ENCODE results near the gene ZMYM5.
A peak's percentile ranks its signal among the peaks of the same experiment; 100 is the strongest.
"Not testable (repeated sequence)": the region's sequence is repeated elsewhere in the genome, so short reads cannot be mapped to it uniquely, and the experiment has no call there.

The ZMYM5 gene

GRCh38 chr13:19862481-19863313 is 752 bp downstream of the ZMYM5 start:
- H3K27me3 ChIP-seq (ENCODE audit: insufficient read depth, low read length), result no peaks in the 10 kb centered on the region
- H3K36me3 ChIP-seq (ENCODE audit: insufficient read depth, low read depth, low read length), result peaks cover 10% of the 10 kb centered on the region; the same call in 1 of the 2 replicates
- peak overlapping the region; percentile 85 for H3K9ac ChIP-seq (ENCODE audit: low read depth, low read length)
- no peaks in the 10 kb centered on the region for H3K9me3 ChIP-seq (ENCODE audit: insufficient read depth, low read depth, low read length)
- H3K4me1 ChIP-seq (ENCODE audit: insufficient read depth, low read length), result peaks cover 12% of the 10 kb centered on the region; the same call in 1 of the 2 replicates
- H3K4me3 ChIP-seq (ENCODE audit: low read length), result peak overlapping the region; percentile 92
- peak overlapping the region; percentile 27 for H3K27ac ChIP-seq (ENCODE audit: low read length)

DNA sequence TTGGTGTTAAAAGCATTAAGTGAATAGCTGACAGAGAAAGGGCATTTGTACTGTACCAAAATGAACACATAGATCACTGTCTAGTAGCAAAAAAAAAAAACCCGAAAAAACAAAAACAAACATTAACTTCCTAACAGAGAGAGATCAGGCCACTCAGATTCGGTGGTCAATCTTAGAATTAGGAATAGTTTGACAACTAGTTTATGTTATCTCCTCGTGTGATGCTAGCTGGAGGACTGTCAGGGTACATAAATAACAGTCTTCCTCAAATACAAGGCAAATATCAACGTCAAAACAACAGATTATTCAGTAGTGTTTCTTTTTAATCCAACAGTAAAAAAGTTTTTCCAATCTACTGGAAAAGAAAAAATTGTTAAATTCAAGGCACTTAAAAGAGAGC is 1.7 kb downstream of the ZMYM5 start:
- no peaks in the 10 kb centered on the region for H3K9me3 ChIP-seq (ENCODE audit: insufficient read depth, low read depth, low read length)
- H3K4me3 ChIP-seq (ENCODE audit: low read length), result peak overlapping the region; percentile 92
- H3K27me3 ChIP-seq (ENCODE audit: insufficient read depth, low read length), result no peaks in the 10 kb centered on the region
- H3K4me1 ChIP-seq (ENCODE audit: insufficient read depth, low read length), result peaks cover 12% of the 10 kb centered on the region; the same call in 1 of the 2 replicates
- peak overlapping the region; percentile 85; the same call in 1 of the 2 replicates for H3K9ac ChIP-seq (ENCODE audit: low read depth, low read length)
- no peak overlapping the region for H3K27ac ChIP-seq (ENCODE audit: low read length)
- H3K36me3 ChIP-seq (ENCODE audit: insufficient read depth, low read depth, low read length), result peaks cover 17% of the 10 kb centered on the region; the same call in 1 of the 2 replicates

DNA sequence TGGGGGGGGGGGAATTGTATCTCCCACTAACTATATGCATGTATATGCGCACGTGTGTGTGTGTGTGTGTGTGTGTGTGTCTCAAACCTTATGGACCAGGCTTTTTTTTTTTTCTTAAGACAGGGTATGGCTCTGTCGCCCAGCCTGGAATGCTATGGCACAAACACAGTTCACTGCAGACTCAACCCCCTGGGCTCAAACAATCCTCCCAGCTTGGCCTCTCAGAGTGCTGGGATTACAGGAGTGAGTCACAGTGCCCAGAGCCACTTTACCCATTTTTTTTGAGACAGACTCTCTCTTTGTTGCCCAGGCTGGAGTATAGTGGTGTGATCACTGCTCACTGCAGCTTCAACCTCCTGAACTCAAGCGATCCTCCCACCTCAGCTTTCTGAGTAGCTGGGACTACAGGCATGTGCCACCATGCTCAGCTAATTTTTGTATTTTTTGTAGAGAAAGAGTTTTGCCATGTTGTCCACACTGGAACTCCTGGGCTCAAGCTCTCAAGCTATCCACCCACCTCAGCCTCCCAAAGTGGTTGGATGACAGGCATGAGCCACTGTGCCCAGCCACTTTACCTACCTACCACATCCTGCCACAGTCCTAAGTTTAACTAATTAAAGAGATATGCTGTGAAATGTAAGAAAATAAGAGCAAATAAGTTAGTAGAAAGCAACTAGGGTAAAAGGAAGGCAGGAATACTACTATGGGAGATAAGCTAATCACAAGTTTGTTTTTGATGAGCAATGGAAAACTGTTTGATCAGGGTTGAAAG is 2.4 kb downstream of the ZMYM5 start:
- Histone ChIP-seq H3K36me3 (ENCODE audit: insufficient read depth, low read depth, low read length) (peaks cover 17% of the 10 kb centered on the region; the same call in 1 of the 2 replicates), H3K27me3 (ENCODE audit: insufficient read depth, low read length) (no peaks in the 10 kb centered on the region), H3K9me3 (ENCODE audit: insufficient read depth, low read depth, low read length) (no peaks in the 10 kb centered on the region), H3K4me3 (ENCODE audit: low read length) (peak overlapping the region; percentile 92), H3K9ac (ENCODE audit: low read depth, low read length) (peak overlapping the region; percentile 85; the same call in 1 of the 2 replicates), H3K27ac (ENCODE audit: low read length) (no peak overlapping the region), H3K4me1 (ENCODE audit: insufficient read depth, low read length) (peaks cover 12% of the 10 kb centered on the region; the same call in 1 of the 2 replicates)

- not testable (repeated sequence) for H3K4me3 ChIP-seq (ENCODE audit: low read length); H3K9me3 ChIP-seq (ENCODE audit: insufficient read depth, low read depth, low read length); H3K27me3 ChIP-seq (ENCODE audit: insufficient read depth, low read length); H3K9ac ChIP-seq (ENCODE audit: low read depth, low read length); H3K27ac ChIP-seq (ENCODE audit: low read length)
- Histone ChIP-seq H3K36me3 (ENCODE audit: insufficient read depth, low read depth, low read length) (peaks cover 17% of the 10 kb centered on the region; the same call in 1 of the 2 replicates), H3K4me1 (ENCODE audit: insufficient read depth, low read length) (peaks cover 12% of the 10 kb centered on the region; the same call in 1 of the 2 replicates)
Observed at GRCh38 chr13:19857637-19858036, 5.8 kb downstream of the ZMYM5 start.

DNA sequence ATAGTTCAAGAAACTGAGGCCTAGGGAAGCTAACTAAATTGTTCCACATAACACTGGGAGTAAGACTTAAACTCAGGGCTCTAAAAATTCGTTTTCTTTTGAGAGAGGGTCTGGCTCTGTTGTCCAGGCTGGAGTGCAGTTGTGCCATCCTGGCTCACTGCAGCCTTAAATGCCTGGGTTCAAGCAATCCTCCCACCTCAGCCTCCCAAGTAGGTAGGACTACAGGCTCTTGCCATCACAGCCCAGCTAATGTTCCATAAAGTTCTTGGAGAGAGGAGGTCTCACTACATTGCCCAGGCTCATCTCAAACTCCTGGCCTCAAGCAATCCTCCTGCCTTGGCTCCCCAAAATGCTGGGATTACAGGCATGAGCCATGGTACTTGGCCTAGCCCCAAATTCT is 10.7 kb downstream of the ZMYM5 start:
- H3K36me3 ChIP-seq (ENCODE audit: insufficient read depth, low read depth, low read length), result peaks cover 34% of the 10 kb centered on the region
- H3K4me3 ChIP-seq (ENCODE audit: low read length), result no peak overlapping the region
- H3K9me3 ChIP-seq (ENCODE audit: insufficient read depth, low read depth, low read length), result no peaks in the 10 kb centered on the region
- no peaks in the 10 kb centered on the region for H3K4me1 ChIP-seq (ENCODE audit: insufficient read depth, low read length)
- no peak overlapping the region for H3K9ac ChIP-seq (ENCODE audit: low read depth, low read length)
- no peak overlapping the region for H3K27ac ChIP-seq (ENCODE audit: low read length)
- no peaks in the 10 kb centered on the region for H3K27me3 ChIP-seq (ENCODE audit: insufficient read depth, low read length)

- H3K27ac ChIP-seq (ENCODE audit: low read length), result no peak overlapping the region
- H3K9me3 ChIP-seq (ENCODE audit: insufficient read depth, low read depth, low read length), result no peaks in the 10 kb centered on the region
- H3K27me3 ChIP-seq (ENCODE audit: insufficient read depth, low read length), result no peaks in the 10 kb centered on the region
- H3K36me3 ChIP-seq (ENCODE audit: insufficient read depth, low read depth, low read length), result peaks cover 41% of the 10 kb centered on the region
- H3K4me1 ChIP-seq (ENCODE audit: insufficient read depth, low read length), result peaks cover 9% of the 10 kb centered on the region
- no peak overlapping the region for H3K9ac ChIP-seq (ENCODE audit: low read depth, low read length)
- H3K4me3 ChIP-seq (ENCODE audit: low read length), result no peak overlapping the region
Observed at GRCh38 chr13:19845758-19846157, 17.7 kb downstream of the ZMYM5 start.

- Histone ChIP-seq H3K27me3 (ENCODE audit: insufficient read depth, low read length) (no peaks in the 10 kb centered on the region), H3K36me3 (ENCODE audit: insufficient read depth, low read depth, low read length) (peaks cover 50% of the 10 kb centered on the region), H3K27ac (ENCODE audit: low read length) (no peak overlapping the region), H3K4me1 (ENCODE audit: insufficient read depth, low read length) (no peaks in the 10 kb centered on the region), H3K9me3 (ENCODE audit: insufficient read depth, low read depth, low read length) (no peaks in the 10 kb centered on the region), H3K9ac (ENCODE audit: low read depth, low read length) (no peak overlapping the region), H3K4me3 (ENCODE audit: low read length) (no peak overlapping the region)
Observed at GRCh38 chr13:19838865-19839275, 24.6 kb downstream of the ZMYM5 start.

GRCh38 chr13:19836472-19836871 is 27.0 kb downstream of the ZMYM5 start:
- Histone ChIP-seq H3K4me1 (ENCODE audit: insufficient read depth, low read length) (no peaks in the 10 kb centered on the region), H3K4me3 (ENCODE audit: low read length) (no peak overlapping the region), H3K9me3 (ENCODE audit: insufficient read depth, low read depth, low read length) (no peaks in the 10 kb centered on the region), H3K36me3 (ENCODE audit: insufficient read depth, low read depth, low read length) (peaks cover 65% of the 10 kb centered on the region), H3K27me3 (ENCODE audit: insufficient read depth, low read length) (no peaks in the 10 kb centered on the region), H3K27ac (ENCODE audit: low read length) (no peak overlapping the region), H3K9ac (ENCODE audit: low read depth, low read length) (no peak overlapping the region)

GRCh38 chr13:19834704-19835103 is 28.7 kb downstream of the ZMYM5 start:
- no peaks in the 10 kb centered on the region for H3K4me1 ChIP-seq (ENCODE audit: insufficient read depth, low read length)
- H3K9me3 ChIP-seq (ENCODE audit: insufficient read depth, low read depth, low read length), result no peaks in the 10 kb centered on the region
- no peak overlapping the region for H3K9ac ChIP-seq (ENCODE audit: low read depth, low read length)
- H3K36me3 ChIP-seq (ENCODE audit: insufficient read depth, low read depth, low read length), result peaks cover 68% of the 10 kb centered on the region
- H3K27me3 ChIP-seq (ENCODE audit: insufficient read depth, low read length), result no peaks in the 10 kb centered on the region
- no peak overlapping the region for H3K27ac ChIP-seq (ENCODE audit: low read length)
- H3K4me3 ChIP-seq (ENCODE audit: low read length), result no peak overlapping the region

GRCh38 chr13:19822673-19823072 is 40.8 kb downstream of the ZMYM5 start:
- peaks cover 17% of the 10 kb centered on the region for H3K36me3 ChIP-seq (ENCODE audit: insufficient read depth, low read depth, low read length)

GRCh38 chr13:19818223-19818842 is 45.1 kb downstream of the ZMYM5 start:
- Histone ChIP-seq H3K27me3 (ENCODE audit: insufficient read depth, low read length) (no peaks in the 10 kb centered on the region), H3K27ac (ENCODE audit: low read length) (no peak overlapping the region), H3K36me3 (ENCODE audit: insufficient read depth, low read depth, low read length) (0 out of 2 replicates have a peak, but pooled peaks cover 9% of the 10 kb centered on the region), H3K4me3 (ENCODE audit: low read length) (no peak overlapping the region), H3K4me1 (ENCODE audit: insufficient read depth, low read length) (no peaks in the 10 kb centered on the region; the same call in 1 of the 2 replicates), H3K9me3 (ENCODE audit: insufficient read depth, low read depth, low read length) (no peaks in the 10 kb centered on the region; the same call in 1 of the 2 replicates), H3K9ac (ENCODE audit: low read depth, low read length) (no peak overlapping the region)

More at GRCh38 chr13:19822673-19823072, 40.8 kb downstream of the ZMYM5 start:
- Histone ChIP-seq H3K4me3 (ENCODE audit: low read length) (no peak overlapping the region), H3K9me3 (ENCODE audit: insufficient read depth, low read depth, low read length) (no peaks in the 10 kb centered on the region; the same call in 1 of the 2 replicates), H3K27me3 (ENCODE audit: insufficient read depth, low read length) (no peaks in the 10 kb centered on the region), H3K4me1 (ENCODE audit: insufficient read depth, low read length) (no peaks in the 10 kb centered on the region; the same call in 1 of the 2 replicates), H3K27ac (ENCODE audit: low read length) (no peak overlapping the region), H3K9ac (ENCODE audit: low read depth, low read length) (no peak overlapping the region)
